ENCODE data around the gene SSH2. TPM values are rescaled to one million over a fixed set of nuclear protein-coding genes. Genes with fewer than 3 reads are reported as not detected.

SSH2 gene
- total and polyA plus RNA-seq, 2 donors (not counting 1 experiment from before 2014, with no cell fraction given): 51.5 to 183 TPM

DNA sequence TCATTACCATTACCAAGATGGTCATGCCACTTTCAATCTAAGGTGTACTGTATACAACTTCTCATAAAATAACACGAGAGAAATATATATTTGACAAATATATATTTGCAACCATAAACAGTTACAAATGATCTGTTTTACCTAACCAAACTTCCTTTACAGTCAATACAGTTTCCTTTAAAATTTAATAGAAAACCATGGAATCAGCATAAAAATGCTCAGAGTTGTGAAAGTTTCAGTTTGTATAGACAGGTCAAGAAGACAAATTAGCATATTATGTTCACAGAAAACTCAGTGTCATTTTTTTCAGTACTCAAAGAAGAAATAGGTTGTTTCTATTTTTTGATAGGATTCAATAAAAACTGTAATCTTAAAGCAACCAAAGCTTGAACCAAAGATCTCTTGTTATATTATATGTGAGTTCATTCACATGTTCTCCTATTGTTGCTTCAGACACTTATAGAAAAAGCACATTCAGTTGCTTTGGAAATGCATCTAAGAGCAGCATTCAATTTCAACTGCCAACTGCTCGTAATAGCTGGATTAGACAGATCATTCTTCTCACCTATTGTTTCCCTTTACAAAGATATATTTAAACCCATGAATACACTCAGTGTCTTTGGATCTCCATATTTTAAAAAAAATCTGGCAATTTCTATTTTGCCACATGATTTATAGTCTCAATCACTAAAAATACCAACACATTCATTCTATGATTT lies 15.1 kb downstream of the SSH2 start:
- no peak overlapping the region for H3K27ac ChIP-seq (ENCODE audit: low read length in 2 of 2)
- H3K27me3 ChIP-seq (replicated peaks in 1 of 4; ENCODE audit: control extremely low read depth in 1 of 4, control insufficient read depth in 3 of 4, insufficient read depth in 4 of 4, low read length in 3 of 4): no peaks in the 10 kb centered on the region
- Mint-ChIP-seq H3K27ac (no peak overlapping the region), H3K27me3 (no peaks in the 10 kb centered on the region), H3K9me3 (ENCODE audit: insufficient read depth) (no peaks in the 10 kb centered on the region), H3K4me1 (peaks cover 25% of the 10 kb centered on the region), H3K4me3 (no peak overlapping the region)
- DNase-seq (no peak), ATAC-seq (ENCODE audit: low read depth) (no peak)
- ChIA-PET CTCF (interaction anchor here (0.7 to 1.9 kb wide), 3 partner anchors 107 to 549 kb away, joined by 3 to 6 read pairs (median 4); no protein-coding TSS in a partner anchor), POLR2A (no interaction called here)
- peaks cover 78% of the 10 kb centered on the region for H3K79me2 ChIP-seq (ENCODE audit: control insufficient read depth, insufficient read depth, low read length)
- intact Hi-C loops (cut with micrococcal nuclease): no loop called here
- no peak overlapping the region for H3K9ac ChIP-seq (ENCODE audit: low read length)
- TF ChIP-seq, protein P1, sequence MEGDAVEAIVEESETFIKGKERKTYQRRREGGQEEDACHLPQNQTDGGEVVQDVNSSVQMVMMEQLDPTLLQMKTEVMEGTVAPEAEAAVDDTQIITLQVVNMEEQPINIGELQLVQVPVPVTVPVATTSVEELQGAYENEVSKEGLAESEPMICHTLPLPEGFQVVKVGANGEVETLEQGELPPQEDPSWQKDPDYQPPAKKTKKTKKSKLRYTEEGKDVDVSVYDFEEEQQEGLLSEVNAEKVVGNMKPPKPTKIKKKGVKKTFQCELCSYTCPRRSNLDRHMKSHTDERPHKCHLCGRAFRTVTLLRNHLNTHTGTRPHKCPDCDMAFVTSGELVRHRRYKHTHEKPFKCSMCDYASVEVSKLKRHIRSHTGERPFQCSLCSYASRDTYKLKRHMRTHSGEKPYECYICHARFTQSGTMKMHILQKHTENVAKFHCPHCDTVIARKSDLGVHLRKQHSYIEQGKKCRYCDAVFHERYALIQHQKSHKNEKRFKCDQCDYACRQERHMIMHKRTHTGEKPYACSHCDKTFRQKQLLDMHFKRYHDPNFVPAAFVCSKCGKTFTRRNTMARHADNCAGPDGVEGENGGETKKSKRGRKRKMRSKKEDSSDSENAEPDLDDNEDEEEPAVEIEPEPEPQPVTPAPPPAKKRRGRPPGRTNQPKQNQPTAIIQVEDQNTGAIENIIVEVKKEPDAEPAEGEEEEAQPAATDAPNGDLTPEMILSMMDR (IDR thresholded peaks at IDR 0.05): no peak
- TF ChIP-seq EZH2 (IDR thresholded peaks at IDR 0.05; ENCODE audit: borderline replicate concordance, insufficient read depth, low read depth, low read length, poor library complexity, severe bottlenecking): no peak
- no peaks in the 10 kb centered on the region for H3K9me3 ChIP-seq (ENCODE audit: control extremely low read depth in 1 of 3, control insufficient read depth in 2 of 3, insufficient read depth in 1 of 3, low read length in 2 of 3)
- peaks cover 1 to 10% of the 10 kb centered on the region in 2 experiments for H3K36me3 ChIP-seq (replicated peaks in 1 of 2; ENCODE audit: control extremely low read depth in 1 of 2, control insufficient read depth in 1 of 2, extremely low read depth in 1 of 2, insufficient read depth in 2 of 2, low read length in 1 of 2)
- H3K4me3 ChIP-seq (ENCODE audit: control extremely low read depth in 1 of 5, extremely low read depth in 1 of 5, insufficient read depth in 1 of 5, low read depth in 2 of 5, low read length in 4 of 5): no peak overlapping the region
- WGBS (ENCODE audit: insufficient coverage): 100% methylated on average over 1 of the region's 2 CpGs
- H3K4me1 ChIP-seq (ENCODE audit: control insufficient read depth in 2 of 2, insufficient read depth in 2 of 2, low read length in 2 of 2): peaks cover 0 to 3% of the 10 kb centered on the region in 2 donors
- no peak overlapping the region for H2AFZ ChIP-seq (ENCODE audit: insufficient read depth, low read depth, low read length, poor library complexity, severe bottlenecking)
- H4K20me1 ChIP-seq (ENCODE audit: control insufficient read depth, insufficient read depth, low read length, poor library complexity, severe bottlenecking): peaks cover 24% of the 10 kb centered on the region
- H3K4me2 ChIP-seq (replicated peaks; ENCODE audit: low read depth, low read length, poor library complexity, severe bottlenecking): no peak overlapping the region

DNA sequence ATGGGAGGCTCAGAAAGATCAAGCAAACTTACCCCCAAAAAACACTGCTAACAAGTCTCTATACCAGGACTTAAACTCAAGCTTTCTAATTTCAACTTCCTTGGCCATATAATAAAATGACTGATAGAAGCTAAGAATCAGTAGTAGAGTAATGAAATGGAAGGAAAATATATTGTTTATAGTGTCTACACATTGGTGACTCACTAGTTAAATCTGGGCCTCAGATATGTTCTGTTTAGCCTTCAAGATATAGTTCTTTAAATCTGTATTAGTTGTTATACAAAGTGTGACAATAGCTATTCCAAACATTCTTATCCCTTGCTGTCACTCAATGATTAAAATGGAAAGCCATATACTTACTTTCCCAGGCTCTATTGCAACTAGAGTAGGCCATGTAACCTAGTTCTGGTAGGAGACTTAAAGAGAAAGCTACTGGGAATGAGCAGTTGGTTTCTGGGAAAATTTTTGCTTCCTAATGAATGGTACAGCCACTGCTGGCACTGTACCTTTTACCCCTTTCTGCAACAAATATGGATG lies 18.3 kb downstream of the SSH2 start:
- H3K4me3 Mint-ChIP-seq: no peak overlapping the region
- H3K27me3 ChIP-seq (replicated peaks in 1 of 4; ENCODE audit: control extremely low read depth in 1 of 4, control insufficient read depth in 3 of 4, insufficient read depth in 4 of 4, low read length in 3 of 4): no peaks in the 10 kb centered on the region
- no peaks in the 10 kb centered on the region for H3K27me3 Mint-ChIP-seq
- no peaks in the 10 kb centered on the region for H3K9me3 ChIP-seq (ENCODE audit: control extremely low read depth in 1 of 3, control insufficient read depth in 2 of 3, insufficient read depth in 1 of 3, low read length in 2 of 3)
- peaks cover 5% of the 10 kb centered on the region for H3K9me3 Mint-ChIP-seq (ENCODE audit: insufficient read depth)
- H3K9ac ChIP-seq (ENCODE audit: low read length): no peak overlapping the region
- H3K4me3 ChIP-seq (ENCODE audit: control extremely low read depth in 1 of 5, extremely low read depth in 1 of 5, insufficient read depth in 1 of 5, low read depth in 2 of 5, low read length in 4 of 5): no peak overlapping the region
- ATAC-seq (ENCODE audit: low read depth) (no peak), DNase-seq (no peak)
- peaks cover 3 to 14% of the 10 kb centered on the region in 2 experiments for H3K36me3 ChIP-seq (replicated peaks in 1 of 2; ENCODE audit: control extremely low read depth in 1 of 2, control insufficient read depth in 1 of 2, extremely low read depth in 1 of 2, insufficient read depth in 2 of 2, low read length in 1 of 2)
- H3K27ac Mint-ChIP-seq: no peak overlapping the region
- H3K4me1 ChIP-seq (ENCODE audit: control insufficient read depth in 2 of 2, insufficient read depth in 2 of 2, low read length in 2 of 2): no peaks in the 10 kb centered on the region
- no peak overlapping the region for H2AFZ ChIP-seq (ENCODE audit: insufficient read depth, low read depth, low read length, poor library complexity, severe bottlenecking)
- H3K79me2 ChIP-seq (ENCODE audit: control insufficient read depth, insufficient read depth, low read length): peaks cover 78% of the 10 kb centered on the region
- TF ChIP-seq, protein P1 (IDR thresholded peaks at IDR 0.05): no peak
- no peak for TF ChIP-seq EZH2 (IDR thresholded peaks at IDR 0.05; ENCODE audit: borderline replicate concordance, insufficient read depth, low read depth, low read length, poor library complexity, severe bottlenecking)
- peaks cover 31% of the 10 kb centered on the region for H4K20me1 ChIP-seq (ENCODE audit: control insufficient read depth, insufficient read depth, low read length, poor library complexity, severe bottlenecking)
- POLR2A ChIA-PET: no interaction called here
- H3K4me1 Mint-ChIP-seq: peaks cover 20% of the 10 kb centered on the region
- H3K27ac ChIP-seq (ENCODE audit: low read length in 2 of 2): no peak overlapping the region
- H3K4me2 ChIP-seq (replicated peaks; ENCODE audit: low read depth, low read length, poor library complexity, severe bottlenecking): no peak overlapping the region
- CTCF ChIA-PET: interaction anchor here (0.6 to 1.6 kb wide), 2 partner anchors 20 to 1780 kb away, joined by 3 to 8 read pairs; no protein-coding TSS in a partner anchor
- intact Hi-C loops (cut with micrococcal nuclease): no loop called here

All from B cell (primary cell).